CD4-positive, alpha-beta T cell (primary cell): ENCODE results near the gene SHISA9. TPM values are rescaled to one million over a fixed set of nuclear protein-coding genes. Genes with fewer than 3 reads are reported as not detected.

Experiments
- ATAC-seq: fragments of 200-7000 bp; cut with Tn5 transposase; one replicate; pipeline ENCODE4 v1.10.0; 2022; ENCODE audit warnings: mild to moderate bottlenecking; ENCODE audit not compliant: poor library complexity
- CTCF ChIA-PET: fragments of 350-600 bp; sonication (Branson Sonifier 250); formaldehyde crosslinking; loops from one replicate; lab custom pipeline; 2021; ENCODE audit warnings: antibody characterized with exemption, inconsistent platforms; lab: Charles Lee
- POLR2A ChIA-PET: fragments of 350-600 bp; sonication (Branson Sonifier 250); formaldehyde crosslinking; loops from one replicate; lab custom pipeline; 2021; ENCODE audit warnings: antibody characterized with exemption, inconsistent platforms; lab: Charles Lee
- DNase-seq, 14 experiments: peaks; one replicate each; pipeline ENCODE4 v3.0.0-alpha.2; 2013 to 2020; ENCODE audit warnings: mixed read lengths in 2 of 14
- H3K27ac ChIP-seq, 2 donors: one replicate each; pipeline versions ENCODE4 v1.5.1 to v1.7.0; 2013; ENCODE audit warnings: low read length in 2 of 2, low read depth in 1 of 2, mild to moderate bottlenecking in 1 of 2
- H3K27me3 ChIP-seq, 2 experiments: 1 replicate in 1 of 2; 2 replicates in 1 of 2; pipeline versions ENCODE4 v1.6.1 to v1.7.0; 2013; ENCODE audit warnings: low read length in 2 of 2, control low read depth in 1 of 2, mild to moderate bottlenecking in 1 of 2, moderate library complexity in 1 of 2; ENCODE audit not compliant: insufficient read depth in 2 of 2, control insufficient read depth in 1 of 2
- H3K36me3 ChIP-seq: one replicate; pipeline ENCODE4 v1.6.1; 2013; ENCODE audit warnings: low read length, control low read depth; ENCODE audit not compliant: insufficient read depth
- H3K4me1 ChIP-seq: one replicate; pipeline ENCODE4 v1.6.1; 2013; ENCODE audit warnings: low read length, control low read depth; ENCODE audit not compliant: insufficient read depth
- H3K4me3 ChIP-seq: one replicate; pipeline ENCODE4 v1.5.1; 2013; ENCODE audit warnings: mild to moderate bottlenecking, low read length, moderate library complexity
- H3K9me3 ChIP-seq, 2 experiments: 1 replicate in 1 of 2; 2 replicates in 1 of 2; pipeline versions ENCODE4 v1.6.1 to v1.7.0; 2013; ENCODE audit warnings: low read length in 2 of 2, mild to moderate bottlenecking in 2 of 2, control low read depth in 1 of 2, moderate library complexity in 1 of 2; ENCODE audit not compliant: control insufficient read depth in 1 of 2, insufficient read depth in 1 of 2
- H3K27ac Mint-ChIP-seq: one replicate; pipeline ENCODE4 v1.8.0; 2020; ENCODE audit warnings: mixed read lengths
- H3K27me3 Mint-ChIP-seq: one replicate; pipeline ENCODE4 v1.8.0; 2021; ENCODE audit warnings: mixed read lengths
- H3K36me3 Mint-ChIP-seq: one replicate; pipeline ENCODE4 v1.8.0; 2021; ENCODE audit warnings: low read depth, mixed read lengths
- H3K4me1 Mint-ChIP-seq: one replicate; pipeline ENCODE4 v1.8.0; 2021; ENCODE audit warnings: low read depth, mixed read lengths
- H3K4me3 Mint-ChIP-seq: one replicate; pipeline ENCODE4 v1.8.0; 2020; ENCODE audit warnings: mild to moderate bottlenecking, mixed read lengths
- H3K9me3 Mint-ChIP-seq: one replicate; pipeline ENCODE4 v1.8.0; 2020; ENCODE audit warnings: mixed read lengths
- intact Hi-C, 2 experiments: fragments of 100-400 bp; cut with DNase I in 1 of 2; cut with micrococcal nuclease in 1 of 2; formaldehyde crosslinking; loops; one replicate each; pipeline versions ENCODE4 v1.15.1 to v1.9.0; 2023 to 2025; cut with DNase I, micrococcal nuclease
- total RNA-seq, 174 experiments: library from RNA in 2 of 174; stranded (reverse) in 2 of 174; gene quantifications; one replicate each; pipeline ENCODE4 v1.2.3 and lab custom pipeline; 2021 to 2026
- TF ChIP-seq, protein P1 (sequence below): fragments of 200-600 bp; IDR thresholded peaks from one replicate; pipeline ENCODE4 v1.8.0; 2022; ENCODE audit warnings: antibody characterized with exemption, mild to moderate bottlenecking

The SHISA9 gene
- total RNA-seq, 2 experiments from 2014 or later: not detected

DNA sequence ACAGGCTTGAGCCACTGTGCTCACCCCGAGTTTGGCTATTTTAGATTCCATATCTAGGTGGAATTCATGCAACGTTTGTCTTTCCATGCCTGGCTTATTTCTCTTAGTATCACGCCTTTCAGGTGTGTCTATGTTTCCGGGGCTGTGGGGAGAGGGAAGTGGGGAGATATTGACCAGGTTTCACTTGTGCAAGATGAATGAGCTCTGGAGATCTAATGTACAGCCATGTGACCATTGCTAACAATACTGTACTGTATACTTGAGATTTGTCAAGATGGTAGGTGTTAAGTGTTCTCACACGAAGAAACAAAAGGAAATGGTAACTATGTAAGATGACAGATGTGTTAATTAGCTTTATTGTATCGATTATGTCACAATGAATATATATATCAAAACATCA is 199.6 kb downstream of the SHISA9 start:
- TF ChIP-seq, protein P1, sequence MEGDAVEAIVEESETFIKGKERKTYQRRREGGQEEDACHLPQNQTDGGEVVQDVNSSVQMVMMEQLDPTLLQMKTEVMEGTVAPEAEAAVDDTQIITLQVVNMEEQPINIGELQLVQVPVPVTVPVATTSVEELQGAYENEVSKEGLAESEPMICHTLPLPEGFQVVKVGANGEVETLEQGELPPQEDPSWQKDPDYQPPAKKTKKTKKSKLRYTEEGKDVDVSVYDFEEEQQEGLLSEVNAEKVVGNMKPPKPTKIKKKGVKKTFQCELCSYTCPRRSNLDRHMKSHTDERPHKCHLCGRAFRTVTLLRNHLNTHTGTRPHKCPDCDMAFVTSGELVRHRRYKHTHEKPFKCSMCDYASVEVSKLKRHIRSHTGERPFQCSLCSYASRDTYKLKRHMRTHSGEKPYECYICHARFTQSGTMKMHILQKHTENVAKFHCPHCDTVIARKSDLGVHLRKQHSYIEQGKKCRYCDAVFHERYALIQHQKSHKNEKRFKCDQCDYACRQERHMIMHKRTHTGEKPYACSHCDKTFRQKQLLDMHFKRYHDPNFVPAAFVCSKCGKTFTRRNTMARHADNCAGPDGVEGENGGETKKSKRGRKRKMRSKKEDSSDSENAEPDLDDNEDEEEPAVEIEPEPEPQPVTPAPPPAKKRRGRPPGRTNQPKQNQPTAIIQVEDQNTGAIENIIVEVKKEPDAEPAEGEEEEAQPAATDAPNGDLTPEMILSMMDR: no peak
- ATAC-seq (no peak), DNase-seq (no peak)

DNA sequence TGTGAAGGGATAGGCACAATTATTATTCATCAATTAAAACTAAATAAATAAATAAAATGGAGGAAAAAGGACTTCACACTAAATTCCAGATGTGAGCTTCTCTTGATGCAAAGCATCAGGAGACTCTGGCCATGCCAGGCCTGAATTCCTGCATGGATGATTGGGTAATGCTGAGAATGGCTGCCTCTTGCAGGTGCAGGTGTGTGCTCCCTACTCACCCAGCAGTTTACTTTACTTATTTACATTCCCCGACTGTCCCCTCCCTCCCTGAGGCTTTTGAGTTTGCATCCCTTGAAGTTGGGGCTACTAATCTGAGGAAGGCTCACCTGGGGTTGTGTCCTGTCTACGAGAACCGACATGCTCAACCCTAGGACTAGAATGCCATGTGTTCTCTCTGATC is 200.4 kb downstream of the SHISA9 start:
- ChIA-PET CTCF (no interaction called here), POLR2A (no interaction called here)
- Mint-ChIP-seq H3K9me3 (peaks cover 3% of the 10 kb centered on the region), H3K4me1 (no peaks in the 10 kb centered on the region), H3K27ac (no peak overlapping the region), H3K36me3 (no peaks in the 10 kb centered on the region), H3K4me3 (no peak overlapping the region), H3K27me3 (no peaks in the 10 kb centered on the region)
- TF ChIP-seq, protein P1: no peak
- intact Hi-C loops: no loop called here
- H3K4me1 ChIP-seq: no peaks in the 10 kb centered on the region
- ATAC-seq (no peak), DNase-seq (no peak)
- no peaks in the 10 kb centered on the region for H3K27me3 ChIP-seq
- H3K4me3 ChIP-seq: no peak overlapping the region
- no peaks in the 10 kb centered on the region for H3K36me3 ChIP-seq
- no peaks in the 10 kb centered on the region for H3K9me3 ChIP-seq
- H3K27ac ChIP-seq: no peak overlapping the region

More for the DNA sequence above, 199.6 kb downstream of the SHISA9 start:
- CTCF ChIA-PET: no interaction called here
- intact Hi-C loops: no loop called here
- Histone ChIP-seq H3K9me3 (no peaks in the 10 kb centered on the region), H3K27ac (no peak overlapping the region), H3K4me1 (no peaks in the 10 kb centered on the region), H3K36me3 (no peaks in the 10 kb centered on the region), H3K4me3 (no peak overlapping the region), H3K27me3 (no peaks in the 10 kb centered on the region)
- H3K4me3 Mint-ChIP-seq: no peak overlapping the region
- no peaks in the 10 kb centered on the region for H3K4me1 Mint-ChIP-seq
- no peak overlapping the region for H3K27ac Mint-ChIP-seq
- no peaks in the 10 kb centered on the region for H3K27me3 Mint-ChIP-seq
- POLR2A ChIA-PET: no interaction called here
- H3K9me3 Mint-ChIP-seq: peaks cover 2% of the 10 kb centered on the region
- no peaks in the 10 kb centered on the region for H3K36me3 Mint-ChIP-seq

DNA sequence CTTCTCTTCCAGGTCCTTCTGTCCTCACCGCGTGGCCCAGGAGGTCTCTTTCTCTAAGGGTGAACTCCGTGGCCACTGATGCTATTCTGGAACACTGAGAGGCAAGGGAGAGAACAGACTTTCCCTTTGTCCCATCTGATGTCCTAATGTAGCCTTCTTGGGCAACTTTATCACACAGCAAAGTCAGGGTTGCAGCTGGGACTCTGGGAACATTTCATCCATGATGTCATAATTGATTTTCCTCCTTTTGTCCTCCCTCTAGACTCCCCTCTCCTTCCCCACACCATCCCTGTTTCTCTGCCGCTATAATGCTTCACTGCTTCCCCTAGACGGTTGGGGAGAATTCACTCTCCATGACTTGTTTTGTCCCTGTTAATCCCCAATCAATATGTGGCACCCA is 201.0 kb downstream of the SHISA9 start:
- intact Hi-C loops: no loop called here
- CTCF ChIA-PET: no interaction called here
- H3K9me3 Mint-ChIP-seq: peaks cover 3% of the 10 kb centered on the region
- POLR2A ChIA-PET: no interaction called here
- H3K36me3 Mint-ChIP-seq: no peaks in the 10 kb centered on the region
- H3K27ac Mint-ChIP-seq: no peak overlapping the region
- Histone ChIP-seq H3K36me3 (no peaks in the 10 kb centered on the region), H3K27ac (no peak overlapping the region), H3K4me1 (no peaks in the 10 kb centered on the region), H3K9me3 (no peaks in the 10 kb centered on the region), H3K4me3 (no peak overlapping the region), H3K27me3 (no peaks in the 10 kb centered on the region)
- H3K27me3 Mint-ChIP-seq: no peaks in the 10 kb centered on the region
- no peaks in the 10 kb centered on the region for H3K4me1 Mint-ChIP-seq
- TF ChIP-seq, protein P1: no peak
- no peak overlapping the region for H3K4me3 Mint-ChIP-seq
- ATAC-seq: no peak
- no peak for DNase-seq
